ENCODE data around the gene SCD.
A peak's percentile ranks its signal among the peaks of the same experiment; 100 is the strongest.

Gene SCD

DNA sequence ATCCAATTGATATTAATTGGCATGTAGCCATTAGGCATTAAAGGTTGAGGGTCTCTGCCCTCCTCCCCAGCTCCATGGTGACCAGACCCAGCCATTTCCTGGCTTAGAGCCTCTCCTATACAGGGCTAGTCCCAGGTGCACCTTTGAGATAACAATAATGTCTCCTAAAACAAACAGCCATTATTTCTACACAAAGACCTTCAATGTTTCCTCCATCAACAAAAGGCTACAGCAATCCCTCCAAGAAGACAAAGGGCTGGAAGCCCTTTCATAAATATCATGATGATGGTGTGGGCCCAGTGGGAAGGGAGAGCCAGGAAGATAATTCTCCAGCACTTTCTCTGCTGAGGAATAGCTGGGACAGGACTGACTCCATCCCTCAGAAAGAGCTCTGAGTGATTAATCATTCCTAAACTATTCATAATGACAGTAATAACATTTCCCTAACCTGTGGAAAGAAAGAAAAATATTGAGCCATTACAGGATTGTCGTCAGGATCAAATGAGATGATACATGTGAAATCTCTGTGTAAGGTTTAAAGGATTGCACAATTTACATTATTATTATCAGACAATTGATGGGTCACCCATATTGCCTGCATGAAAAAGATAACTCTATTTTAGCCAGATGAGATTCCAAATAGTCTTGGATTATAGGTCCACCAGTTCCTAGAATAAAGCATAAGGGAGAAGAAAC, 27.2 kb upstream of the SCD start:
- H3K27me3 ChIP-seq: no peaks in the 10 kb centered on the region
- TF ChIP-seq Cebpa-rat (IDR thresholded peaks at IDR 0.05): no peak
- H3K27ac ChIP-seq: no peak overlapping the region
- H3K9me3 ChIP-seq: no peaks in the 10 kb centered on the region
- H3K4me1 ChIP-seq: no peaks in the 10 kb centered on the region
- no peak overlapping the region for H3K4me3 ChIP-seq
- H3K36me3 ChIP-seq: no peaks in the 10 kb centered on the region
- H4K20me1 ChIP-seq: no peaks in the 10 kb centered on the region
- H3K4me2 ChIP-seq: no peak overlapping the region
- no peak overlapping the region for H3K9ac ChIP-seq

DNA sequence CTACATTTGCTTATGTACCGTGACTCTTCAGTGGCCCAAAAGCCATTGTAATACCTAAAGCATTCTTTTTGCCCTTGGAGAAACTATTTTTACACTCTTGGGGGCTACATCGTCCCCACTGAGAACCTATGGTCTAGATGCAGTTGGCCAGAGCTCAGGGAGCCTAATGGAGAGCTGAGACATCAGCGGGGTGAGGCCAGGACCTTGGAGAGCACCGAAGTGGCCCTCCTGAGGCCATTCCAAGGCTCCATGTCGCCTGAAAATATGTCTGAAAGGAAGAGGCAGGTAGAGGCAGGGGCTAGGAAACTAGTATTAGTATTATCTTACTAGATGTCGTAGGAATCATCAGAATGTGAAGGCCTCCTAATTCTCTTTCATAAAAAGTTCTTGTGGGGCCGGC, 21.9 kb upstream of the SCD start:
- Histone ChIP-seq H3K9me3 (no peaks in the 10 kb centered on the region), H3K9ac (no peak overlapping the region), H3K4me1 (peaks cover 10% of the 10 kb centered on the region), H4K20me1 (no peaks in the 10 kb centered on the region), H3K27me3 (no peaks in the 10 kb centered on the region), H3K4me2 (no peak overlapping the region), H3K36me3 (no peaks in the 10 kb centered on the region), H3K4me3 (no peak overlapping the region), H3K27ac (no peak overlapping the region)
- no peak for TF ChIP-seq Cebpa-rat (IDR thresholded peaks at IDR 0.05)

DNA sequence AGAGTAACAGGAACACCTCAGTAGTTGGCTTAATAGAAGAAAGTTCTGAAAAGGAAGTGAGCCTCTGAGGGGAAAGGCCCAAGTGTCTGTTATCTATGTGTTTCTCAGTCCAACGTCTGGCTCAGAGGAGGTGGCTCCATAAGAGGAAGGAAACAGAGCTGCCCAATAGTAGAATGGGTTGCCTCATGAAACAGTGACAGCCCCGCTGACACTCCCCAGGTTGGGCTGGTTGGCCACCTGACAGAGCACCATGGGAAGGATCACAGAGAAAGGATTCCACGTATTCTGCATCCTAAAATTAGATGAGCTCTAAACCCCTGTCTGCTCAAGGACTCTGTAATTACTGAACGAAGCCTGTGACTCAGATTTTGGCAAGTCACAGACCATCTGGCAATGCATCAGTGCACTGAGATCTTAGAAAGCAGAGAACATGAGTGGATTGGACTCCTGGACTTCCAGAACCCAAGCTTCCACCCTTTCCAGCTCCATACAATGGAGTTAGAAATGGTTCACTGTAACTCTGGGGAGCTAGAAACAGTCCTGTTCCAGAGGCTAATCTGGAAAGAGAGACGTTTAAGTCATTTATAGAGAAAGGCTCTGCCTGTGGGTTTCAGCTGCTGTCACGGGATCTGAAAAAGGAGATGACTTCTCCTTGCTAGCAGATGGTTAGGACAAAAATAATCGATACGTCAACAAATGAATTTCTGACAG, 19.9 kb upstream of the SCD start:
- TF ChIP-seq Cebpa-rat (IDR thresholded peaks at IDR 0.05): no peak
- no peak overlapping the region for H3K9ac ChIP-seq
- H3K36me3 ChIP-seq: no peaks in the 10 kb centered on the region
- no peak overlapping the region for H3K4me3 ChIP-seq
- H3K27ac ChIP-seq: no peak overlapping the region
- H3K9me3 ChIP-seq: no peaks in the 10 kb centered on the region
- H3K4me2 ChIP-seq: peak overlapping the region; percentile 33
- H3K27me3 ChIP-seq: no peaks in the 10 kb centered on the region
- peaks cover 10% of the 10 kb centered on the region for H3K4me1 ChIP-seq
- no peaks in the 10 kb centered on the region for H4K20me1 ChIP-seq

DNA sequence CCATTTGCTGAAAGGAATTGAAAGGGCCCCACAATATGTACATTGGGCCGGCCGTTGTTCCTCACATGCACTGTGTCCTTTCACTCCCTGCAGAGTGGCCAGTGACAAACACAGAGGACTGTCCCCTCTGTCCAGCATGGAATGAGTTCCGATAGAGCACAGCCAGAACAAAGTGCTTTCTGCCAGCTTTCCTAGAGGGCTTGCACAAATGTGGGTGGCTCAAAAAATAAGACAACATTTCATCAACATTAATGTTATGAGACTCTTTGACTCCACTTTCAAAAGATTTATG, 19.4 kb upstream of the SCD start:
- Histone ChIP-seq H3K27ac (no peak overlapping the region), H3K4me1 (peaks cover 10% of the 10 kb centered on the region), H3K9ac (no peak overlapping the region), H3K4me2 (no peak overlapping the region), H3K36me3 (no peaks in the 10 kb centered on the region), H3K9me3 (no peaks in the 10 kb centered on the region), H3K4me3 (no peak overlapping the region), H4K20me1 (no peaks in the 10 kb centered on the region), H3K27me3 (no peaks in the 10 kb centered on the region)
- no peak for TF ChIP-seq Cebpa-rat (IDR thresholded peaks at IDR 0.05)

DNA sequence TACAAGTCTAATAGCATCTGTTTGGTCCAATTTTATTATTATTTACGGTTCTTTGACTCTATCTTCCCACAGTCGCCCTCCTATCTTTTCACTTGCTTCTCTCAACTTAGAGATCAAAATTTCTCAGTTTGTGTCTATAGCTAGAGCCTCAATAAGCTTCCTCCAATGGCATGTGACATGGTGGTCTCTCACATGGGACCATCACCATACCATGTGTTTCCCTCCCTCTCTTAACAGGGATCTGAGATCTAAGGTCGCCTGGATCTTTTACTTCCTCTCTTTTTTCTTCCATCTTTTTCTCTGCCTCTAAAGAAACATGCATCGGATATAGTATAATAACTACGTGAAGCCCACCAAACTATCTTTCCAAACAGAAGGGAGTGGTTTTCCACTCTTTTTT, 18.8 kb upstream of the SCD start:
- H3K27ac ChIP-seq: no peak overlapping the region
- no peak for TF ChIP-seq Cebpa-rat (IDR thresholded peaks at IDR 0.05)
- H3K27me3 ChIP-seq: no peaks in the 10 kb centered on the region

DNA sequence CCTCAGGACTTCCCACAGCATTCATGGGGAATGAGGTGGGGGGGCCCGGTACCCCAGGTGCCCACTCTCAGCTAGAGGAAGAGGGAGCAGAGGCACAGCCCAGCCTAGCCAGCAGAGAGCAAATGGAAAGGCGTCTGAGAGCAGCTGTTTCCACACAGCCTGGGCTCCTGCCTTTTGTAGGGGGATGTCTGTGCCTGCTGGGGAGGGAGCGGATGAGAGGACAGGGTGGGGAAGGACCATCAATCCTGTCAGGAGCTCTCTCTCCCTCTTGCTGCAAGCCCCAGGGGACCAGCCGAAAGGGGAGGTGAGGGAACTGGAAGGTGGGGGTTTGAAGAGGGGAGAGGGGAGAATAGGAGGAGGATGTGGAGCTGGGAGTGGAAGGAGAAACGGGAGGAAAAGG, 17.0 kb upstream of the SCD start, which contains the start of gene PKD2L1:
PKD2L1 (minus strand) TSS at position 150 of the 400 bp plus-strand sequence; CDS start at position 25, 125 bp downstream.
- no peak for TF ChIP-seq Cebpa-rat (IDR thresholded peaks at IDR 0.05)
- Histone ChIP-seq H4K20me1 (no peaks in the 10 kb centered on the region), H3K4me3 (no peak within 1 kb of the TSS), H3K4me2 (no peak within 1 kb of the TSS), H3K36me3 (no peaks in the 10 kb centered on the region), H3K9ac (no peak within 1 kb of the TSS), H3K27me3 (no peaks in the 10 kb centered on the region), H3K9me3 (no peaks in the 10 kb centered on the region), H3K4me1 (peaks cover 10% of the 10 kb centered on the region), H3K27ac (no peak within 1 kb of the TSS)

More for the DNA sequence above, 18.8 kb upstream of the SCD start:
- Histone ChIP-seq H3K4me2 (no peak overlapping the region), H3K36me3 (no peaks in the 10 kb centered on the region), H3K9me3 (no peaks in the 10 kb centered on the region), H4K20me1 (no peaks in the 10 kb centered on the region), H3K4me3 (no peak overlapping the region), H3K9ac (no peak overlapping the region), H3K4me1 (peaks cover 10% of the 10 kb centered on the region)

GRCh38 chr10:100333106-100333505, 13.9 kb upstream of the SCD start:
- Histone ChIP-seq H3K27ac (no peak overlapping the region), H3K9me3 (no peaks in the 10 kb centered on the region), H3K4me3 (no peak overlapping the region), H3K4me1 (no peaks in the 10 kb centered on the region), H3K36me3 (no peaks in the 10 kb centered on the region), H3K27me3 (no peaks in the 10 kb centered on the region), H3K4me2 (no peak overlapping the region), H4K20me1 (no peaks in the 10 kb centered on the region), H3K9ac (no peak overlapping the region)
- TF ChIP-seq Cebpa-rat (IDR thresholded peaks at IDR 0.05): no peak

GRCh38 chr10:100333661-100334440, 13.2 kb upstream of the SCD start:
- Histone ChIP-seq H3K9ac (no peak overlapping the region), H3K9me3 (no peaks in the 10 kb centered on the region), H3K4me1 (peaks cover 4% of the 10 kb centered on the region), H3K4me2 (no peak overlapping the region), H3K27me3 (no peaks in the 10 kb centered on the region), H4K20me1 (no peaks in the 10 kb centered on the region), H3K36me3 (no peaks in the 10 kb centered on the region), H3K27ac (no peak overlapping the region), H3K4me3 (no peak overlapping the region)
- TF ChIP-seq Cebpa-rat (IDR thresholded peaks at IDR 0.05): no peak

GRCh38 chr10:100334762-100335161, 12.3 kb upstream of the SCD start:
- H4K20me1 ChIP-seq: no peaks in the 10 kb centered on the region
- no peaks in the 10 kb centered on the region for H3K36me3 ChIP-seq
- no peak overlapping the region for H3K4me3 ChIP-seq
- TF ChIP-seq Cebpa-rat (IDR thresholded peaks at IDR 0.05): no peak
- no peak overlapping the region for H3K4me2 ChIP-seq
- H3K9me3 ChIP-seq: no peaks in the 10 kb centered on the region
- no peak overlapping the region for H3K9ac ChIP-seq
- H3K27me3 ChIP-seq: no peaks in the 10 kb centered on the region
- H3K27ac ChIP-seq: no peak overlapping the region
- H3K4me1 ChIP-seq: peaks cover 11% of the 10 kb centered on the region

Data from BLaER1 (cell line).